Astrocyte (in vitro differentiated cells and primary cell): ENCODE data around the gene IGSF21. TPM values are rescaled to one million over a fixed set of nuclear protein-coding genes. Genes with fewer than 3 reads are reported as not detected.
A peak's percentile ranks its signal among the peaks of the same experiment; 100 is the strongest.

Experiments
- DNase-seq: peaks from one replicate; pipeline ENCODE4 v3.0.0-alpha.2; 2010; ENCODE audit warnings: low read depth
- FAIRE-seq: peaks from 2 replicates; lab custom pipeline; 2011; peaks lifted over from hg19 to GRCh38; lab: Jason Lieb, UNC
- H2AFZ ChIP-seq: 2 replicates; pipeline ENCODE4 v1.6.0; 2012; ENCODE audit warnings: low read depth, low read length, inconsistent platforms
- H3K27ac ChIP-seq: 2 replicates; pipeline ENCODE4 v1.5.1; 2011; ENCODE audit warnings: low read depth, low read length, inconsistent platforms
- H3K27me3 ChIP-seq: 2 replicates; pipeline ENCODE4 v1.6.0; 2011; ENCODE audit warnings: low read length, inconsistent platforms; ENCODE audit not compliant: insufficient read depth
- H3K36me3 ChIP-seq: 2 replicates; pipeline ENCODE4 v1.5.1; 2011; ENCODE audit warnings: low read length, inconsistent platforms; ENCODE audit not compliant: insufficient read depth
- H3K4me1 ChIP-seq: 2 replicates; pipeline ENCODE4 v1.5.1; 2011; ENCODE audit warnings: low read length, inconsistent platforms; ENCODE audit not compliant: insufficient read depth
- H3K4me2 ChIP-seq: 2 replicates; pipeline ENCODE4 v1.6.0; 2012; ENCODE audit warnings: low read length, inconsistent platforms
- H3K4me3 ChIP-seq: 2 replicates; pipeline ENCODE4 v1.5.1; 2011; ENCODE audit warnings: low read depth, mild to moderate bottlenecking, low read length, inconsistent platforms; ENCODE audit not compliant: insufficient read depth
- H3K79me2 ChIP-seq: 2 replicates; pipeline ENCODE4 v1.6.0; 2012; ENCODE audit warnings: mild to moderate bottlenecking, low read length, inconsistent platforms; ENCODE audit not compliant: insufficient read depth
- H3K9ac ChIP-seq: 2 replicates; pipeline ENCODE4 v1.6.0; 2012; ENCODE audit warnings: mild to moderate bottlenecking, low read length, inconsistent platforms
- H3K9me3 ChIP-seq: 2 replicates; pipeline ENCODE4 v1.5.1; 2012; ENCODE audit warnings: low read depth, mild to moderate bottlenecking, low read length, inconsistent platforms; ENCODE audit not compliant: insufficient read depth
- H4K20me1 ChIP-seq: 2 replicates; pipeline ENCODE4 v1.6.0; 2012; ENCODE audit warnings: low read length, inconsistent platforms; ENCODE audit not compliant: insufficient read depth
- H3K27ac Mint-ChIP-seq: one replicate; pipeline ENCODE4 v1.8.0; 2021; ENCODE audit warnings: mild to moderate bottlenecking, mixed read lengths; ENCODE audit not compliant: unreplicated experiment
- H3K27me3 Mint-ChIP-seq: one replicate; pipeline ENCODE4 v1.8.0; 2021; ENCODE audit warnings: low read depth, mixed read lengths; ENCODE audit not compliant: unreplicated experiment
- H3K36me3 Mint-ChIP-seq: one replicate; pipeline ENCODE4 v1.8.0; 2021; ENCODE audit warnings: low read depth, mixed read lengths; ENCODE audit not compliant: unreplicated experiment
- H3K4me1 Mint-ChIP-seq: one replicate; pipeline ENCODE4 v1.8.0; 2021; ENCODE audit warnings: low read depth, mixed read lengths; ENCODE audit not compliant: unreplicated experiment
- H3K4me3 Mint-ChIP-seq: one replicate; pipeline ENCODE4 v1.8.0; 2021; ENCODE audit warnings: mild to moderate bottlenecking, moderate library complexity, mixed read lengths; ENCODE audit not compliant: unreplicated experiment
- H3K9me3 Mint-ChIP-seq: one replicate; pipeline ENCODE4 v1.8.0; 2021; ENCODE audit warnings: mild to moderate bottlenecking, mixed read lengths; ENCODE audit not compliant: unreplicated experiment
- EZH2 ChIP-seq: IDR thresholded peaks from 2 replicates; pipeline ENCODE4 v1.6.1; 2012; ENCODE audit warnings: mild to moderate bottlenecking, low read length, inconsistent platforms; ENCODE audit not compliant: insufficient read depth
- total RNA-seq: library from RNA; stranded (reverse); gene quantifications from 2 replicates; pipeline ENCODE4 v1.2.1, GENCODE V29; 2021
- TF ChIP-seq, protein P1 (sequence below): IDR thresholded peaks from 2 replicates; pipeline ENCODE4 v1.5.1; 2011; ENCODE audit warnings: low read depth, mild to moderate bottlenecking, inconsistent platforms, low read length, moderate library complexity; ENCODE audit not compliant: insufficient read depth

The IGSF21 gene
- total RNA-seq, 1 donor from 2014 or later: not detected

DNA sequence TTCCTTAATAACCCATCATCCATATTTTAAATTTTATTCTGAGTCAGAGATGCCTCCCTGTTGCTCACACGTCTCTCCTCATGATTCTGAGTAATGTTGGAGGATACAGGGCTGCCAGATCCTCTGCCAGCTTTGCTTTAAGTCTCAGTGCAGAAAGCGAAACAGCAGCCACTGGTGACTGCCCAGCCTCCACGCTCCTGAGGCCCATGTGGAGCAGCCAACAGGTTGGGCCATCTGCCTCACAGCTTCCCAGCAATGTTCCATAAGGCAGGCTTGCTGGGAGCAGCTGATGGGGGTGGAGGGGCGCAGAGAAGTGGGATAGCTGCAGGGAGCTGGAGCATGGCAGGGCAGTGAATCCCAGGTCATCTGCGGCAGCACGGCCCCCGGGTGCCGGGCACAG is 104.2 kb downstream of the IGSF21 start:
- Histone ChIP-seq H3K4me2 (no peak overlapping the region), H3K4me1 (no peaks in the 10 kb centered on the region), H3K36me3 (no peaks in the 10 kb centered on the region), H2AFZ (no peak overlapping the region), H3K79me2 (no peaks in the 10 kb centered on the region), H3K27me3 (no peaks in the 10 kb centered on the region), H3K27ac (no peak overlapping the region), H3K9ac (no peak overlapping the region), H3K9me3 (no peaks in the 10 kb centered on the region), H4K20me1 (no peaks in the 10 kb centered on the region), H3K4me3 (no peak overlapping the region)
- Mint-ChIP-seq H3K4me3 (no peak overlapping the region), H3K9me3 (peaks cover 6% of the 10 kb centered on the region), H3K27me3 (peaks cover 47% of the 10 kb centered on the region), H3K4me1 (no peaks in the 10 kb centered on the region), H3K27ac (no peak overlapping the region), H3K36me3 (no peaks in the 10 kb centered on the region)
- DNase-seq (no peak), FAIRE-seq (no peak)
- TF ChIP-seq EZH2: no peak
- TF ChIP-seq, protein P1, sequence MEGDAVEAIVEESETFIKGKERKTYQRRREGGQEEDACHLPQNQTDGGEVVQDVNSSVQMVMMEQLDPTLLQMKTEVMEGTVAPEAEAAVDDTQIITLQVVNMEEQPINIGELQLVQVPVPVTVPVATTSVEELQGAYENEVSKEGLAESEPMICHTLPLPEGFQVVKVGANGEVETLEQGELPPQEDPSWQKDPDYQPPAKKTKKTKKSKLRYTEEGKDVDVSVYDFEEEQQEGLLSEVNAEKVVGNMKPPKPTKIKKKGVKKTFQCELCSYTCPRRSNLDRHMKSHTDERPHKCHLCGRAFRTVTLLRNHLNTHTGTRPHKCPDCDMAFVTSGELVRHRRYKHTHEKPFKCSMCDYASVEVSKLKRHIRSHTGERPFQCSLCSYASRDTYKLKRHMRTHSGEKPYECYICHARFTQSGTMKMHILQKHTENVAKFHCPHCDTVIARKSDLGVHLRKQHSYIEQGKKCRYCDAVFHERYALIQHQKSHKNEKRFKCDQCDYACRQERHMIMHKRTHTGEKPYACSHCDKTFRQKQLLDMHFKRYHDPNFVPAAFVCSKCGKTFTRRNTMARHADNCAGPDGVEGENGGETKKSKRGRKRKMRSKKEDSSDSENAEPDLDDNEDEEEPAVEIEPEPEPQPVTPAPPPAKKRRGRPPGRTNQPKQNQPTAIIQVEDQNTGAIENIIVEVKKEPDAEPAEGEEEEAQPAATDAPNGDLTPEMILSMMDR: no peak

DNA sequence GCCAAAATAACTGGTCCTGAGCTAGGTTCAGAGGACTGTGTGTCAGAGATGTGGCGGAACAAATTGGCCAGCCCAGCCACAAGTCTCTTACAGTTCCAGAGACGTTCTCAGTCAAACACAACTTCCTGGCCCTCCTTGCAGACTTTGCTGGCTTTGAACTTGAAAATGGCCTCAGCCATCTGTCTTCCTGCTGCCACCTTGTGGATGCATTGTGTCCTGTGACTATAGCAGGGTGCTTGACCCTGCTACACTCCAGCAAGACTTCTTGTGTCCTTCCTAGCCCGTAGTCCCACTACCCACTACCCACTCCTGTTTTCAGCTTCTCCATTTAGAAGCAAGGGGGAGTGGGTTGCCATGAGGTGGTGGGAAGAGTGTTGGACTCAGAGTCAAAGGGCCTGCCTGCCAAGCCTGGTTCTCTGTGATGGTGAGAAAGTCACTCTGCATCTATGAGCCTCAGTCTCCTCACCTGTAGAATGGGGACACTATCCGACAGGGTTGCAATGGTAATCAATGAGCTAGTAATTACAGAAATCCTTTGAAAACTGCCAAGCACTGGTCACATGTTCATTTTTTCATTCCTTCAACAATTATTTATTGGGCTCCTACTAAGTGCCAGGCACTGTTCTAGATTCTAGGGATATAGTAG is 109.9 kb downstream of the IGSF21 start:
- H3K4me1 Mint-ChIP-seq: no peaks in the 10 kb centered on the region
- TF ChIP-seq EZH2: no peak
- TF ChIP-seq, protein P1: peak; percentile 25
- no peak for FAIRE-seq
- peaks cover 10% of the 10 kb centered on the region for H3K9me3 Mint-ChIP-seq
- no peaks in the 10 kb centered on the region for H3K36me3 Mint-ChIP-seq
- H2AFZ ChIP-seq: no peak overlapping the region
- no peaks in the 10 kb centered on the region for H4K20me1 ChIP-seq
- peaks cover 77% of the 10 kb centered on the region for H3K27me3 Mint-ChIP-seq
- no peaks in the 10 kb centered on the region for H3K27me3 ChIP-seq
- no peak overlapping the region for H3K4me3 ChIP-seq
- no peak overlapping the region for H3K9ac ChIP-seq
- no peaks in the 10 kb centered on the region for H3K36me3 ChIP-seq
- no peaks in the 10 kb centered on the region for H3K4me1 ChIP-seq
- no peak overlapping the region for H3K27ac ChIP-seq
- DNase-seq: no peak
- H3K4me2 ChIP-seq: no peak overlapping the region
- no peaks in the 10 kb centered on the region for H3K79me2 ChIP-seq
- H3K9me3 ChIP-seq: no peaks in the 10 kb centered on the region
- H3K27ac Mint-ChIP-seq: no peak overlapping the region
- H3K4me3 Mint-ChIP-seq: no peak overlapping the region

DNA sequence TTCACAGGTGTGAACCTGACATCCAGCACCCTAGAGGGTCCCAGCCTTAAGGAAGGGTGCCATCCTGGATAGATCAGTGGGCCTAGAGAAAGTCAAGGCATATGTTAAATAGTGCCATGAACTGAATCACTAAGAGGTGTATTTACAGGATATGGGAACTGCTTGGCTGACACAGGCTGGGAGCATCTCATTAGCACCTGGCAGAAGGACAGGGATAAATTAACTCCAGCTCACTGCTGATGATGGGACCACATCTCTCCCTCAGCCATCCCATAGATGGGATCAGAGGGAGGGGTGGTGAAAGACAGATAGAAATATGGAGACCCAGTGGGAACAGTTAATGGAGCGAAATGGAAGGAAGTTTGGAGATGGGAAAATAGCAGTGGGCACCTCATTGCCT is 122.0 kb downstream of the IGSF21 start:
- Histone ChIP-seq H3K79me2 (no peaks in the 10 kb centered on the region), H3K36me3 (no peaks in the 10 kb centered on the region), H3K4me3 (no peak overlapping the region), H3K4me2 (no peak overlapping the region), H3K9me3 (peaks cover 6% of the 10 kb centered on the region), H4K20me1 (no peaks in the 10 kb centered on the region), H3K4me1 (no peaks in the 10 kb centered on the region), H2AFZ (no peak overlapping the region), H3K27ac (no peak overlapping the region), H3K27me3 (no peaks in the 10 kb centered on the region), H3K9ac (no peak overlapping the region)
- H3K27ac Mint-ChIP-seq: no peak overlapping the region
- no peaks in the 10 kb centered on the region for H3K4me1 Mint-ChIP-seq
- peaks cover 7% of the 10 kb centered on the region for H3K9me3 Mint-ChIP-seq
- FAIRE-seq (no peak), DNase-seq (no peak)
- TF ChIP-seq EZH2: no peak
- no peaks in the 10 kb centered on the region for H3K36me3 Mint-ChIP-seq
- no peak overlapping the region for H3K4me3 Mint-ChIP-seq
- H3K27me3 Mint-ChIP-seq: peaks cover 34% of the 10 kb centered on the region
